Prostate gland (tissue), 2 donors: Measurements from ENCODE around the gene AQP3.
"Not testable (repeated sequence)": the region's sequence is repeated elsewhere in the genome, so short reads cannot be mapped to it uniquely, and the experiment has no call there.

Source experiments
- POLR2A ChIP-seq: fragments of 450-650 bp; IDR thresholded peaks from one replicate; pipeline ENCODE4 v1.6.1; 2016; ENCODE audit warnings: antibody characterized with exemption, mild to moderate bottlenecking
- POLR2AphosphoS5 ChIP-seq: sonication (generic); formaldehyde crosslinking; IDR thresholded peaks from one replicate; pipeline ENCODE4 v1.6.1; 2017; ENCODE audit warnings: antibody characterized with exemption
- TF ChIP-seq, protein P1 (sequence below), 4 experiments: fragments of 200-600 bp in 2 of 4; fragments of 450-650 bp in 2 of 4; sonication (generic) in 2 of 4; IDR thresholded peaks; 1 replicate in 3 of 4; 2 replicates in 1 of 4; pipeline ENCODE4 v1.5.1; 2016 to 2019; ENCODE audit warnings: antibody characterized with exemption in 4 of 4, mild to moderate bottlenecking in 2 of 4, moderate library complexity in 2 of 4

DNA sequence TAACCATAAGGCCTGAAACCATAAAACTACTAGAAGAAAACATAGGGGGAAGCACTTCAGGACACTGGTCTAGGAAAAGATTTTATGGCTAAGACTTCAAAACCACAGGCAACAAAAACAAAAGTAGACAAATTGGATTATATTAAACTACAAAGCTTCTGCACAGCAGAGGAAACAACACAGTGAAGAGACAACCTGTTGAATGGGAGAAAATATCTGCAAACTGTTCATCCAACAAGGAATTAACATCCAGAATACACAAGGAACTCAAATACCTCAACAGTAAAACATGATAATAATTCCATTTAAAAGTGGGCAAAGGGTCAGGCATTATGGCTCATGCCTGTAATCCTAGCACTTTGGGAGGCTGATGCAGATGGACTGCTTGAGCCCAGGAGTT, 37.9 kb upstream of the AQP3 start:
- TF ChIP-seq, protein P1, sequence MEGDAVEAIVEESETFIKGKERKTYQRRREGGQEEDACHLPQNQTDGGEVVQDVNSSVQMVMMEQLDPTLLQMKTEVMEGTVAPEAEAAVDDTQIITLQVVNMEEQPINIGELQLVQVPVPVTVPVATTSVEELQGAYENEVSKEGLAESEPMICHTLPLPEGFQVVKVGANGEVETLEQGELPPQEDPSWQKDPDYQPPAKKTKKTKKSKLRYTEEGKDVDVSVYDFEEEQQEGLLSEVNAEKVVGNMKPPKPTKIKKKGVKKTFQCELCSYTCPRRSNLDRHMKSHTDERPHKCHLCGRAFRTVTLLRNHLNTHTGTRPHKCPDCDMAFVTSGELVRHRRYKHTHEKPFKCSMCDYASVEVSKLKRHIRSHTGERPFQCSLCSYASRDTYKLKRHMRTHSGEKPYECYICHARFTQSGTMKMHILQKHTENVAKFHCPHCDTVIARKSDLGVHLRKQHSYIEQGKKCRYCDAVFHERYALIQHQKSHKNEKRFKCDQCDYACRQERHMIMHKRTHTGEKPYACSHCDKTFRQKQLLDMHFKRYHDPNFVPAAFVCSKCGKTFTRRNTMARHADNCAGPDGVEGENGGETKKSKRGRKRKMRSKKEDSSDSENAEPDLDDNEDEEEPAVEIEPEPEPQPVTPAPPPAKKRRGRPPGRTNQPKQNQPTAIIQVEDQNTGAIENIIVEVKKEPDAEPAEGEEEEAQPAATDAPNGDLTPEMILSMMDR (IDR thresholded peaks at IDR 0.05): not testable (repeated sequence)
- not testable (repeated sequence) for TF ChIP-seq POLR2A, POLR2AphosphoS5
